Measurements from ENCODE around the gene CALCOCO2.

CALCOCO2 gene

DNA sequence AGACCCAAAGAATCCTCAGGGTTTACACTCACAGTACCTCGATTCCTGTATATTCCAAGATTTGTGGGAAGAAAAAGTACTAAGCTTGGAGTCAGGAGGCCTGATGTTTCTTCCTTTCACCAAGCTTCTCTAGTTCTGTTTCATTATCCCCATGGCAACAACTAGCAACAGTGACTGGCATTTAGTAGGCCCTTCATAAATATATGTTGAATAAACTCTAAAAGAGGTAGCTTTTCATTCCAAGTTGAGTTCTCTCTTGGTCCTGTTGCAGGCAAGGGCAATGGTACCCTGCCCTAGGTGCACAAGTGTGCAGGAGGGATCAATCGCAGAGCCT is 76.8 kb downstream of the CALCOCO2 start:
- no peak overlapping the region for H2AFZ ChIP-seq (ENCODE audit: low read length)
- TF ChIP-seq EZH2 (IDR thresholded peaks at IDR 0.05; ENCODE audit: borderline replicate concordance, low read length) = no peak
- TF ChIP-seq, protein P1, sequence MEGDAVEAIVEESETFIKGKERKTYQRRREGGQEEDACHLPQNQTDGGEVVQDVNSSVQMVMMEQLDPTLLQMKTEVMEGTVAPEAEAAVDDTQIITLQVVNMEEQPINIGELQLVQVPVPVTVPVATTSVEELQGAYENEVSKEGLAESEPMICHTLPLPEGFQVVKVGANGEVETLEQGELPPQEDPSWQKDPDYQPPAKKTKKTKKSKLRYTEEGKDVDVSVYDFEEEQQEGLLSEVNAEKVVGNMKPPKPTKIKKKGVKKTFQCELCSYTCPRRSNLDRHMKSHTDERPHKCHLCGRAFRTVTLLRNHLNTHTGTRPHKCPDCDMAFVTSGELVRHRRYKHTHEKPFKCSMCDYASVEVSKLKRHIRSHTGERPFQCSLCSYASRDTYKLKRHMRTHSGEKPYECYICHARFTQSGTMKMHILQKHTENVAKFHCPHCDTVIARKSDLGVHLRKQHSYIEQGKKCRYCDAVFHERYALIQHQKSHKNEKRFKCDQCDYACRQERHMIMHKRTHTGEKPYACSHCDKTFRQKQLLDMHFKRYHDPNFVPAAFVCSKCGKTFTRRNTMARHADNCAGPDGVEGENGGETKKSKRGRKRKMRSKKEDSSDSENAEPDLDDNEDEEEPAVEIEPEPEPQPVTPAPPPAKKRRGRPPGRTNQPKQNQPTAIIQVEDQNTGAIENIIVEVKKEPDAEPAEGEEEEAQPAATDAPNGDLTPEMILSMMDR (IDR thresholded peaks at IDR 0.05; ENCODE audit: low read length) = no peak

DNA sequence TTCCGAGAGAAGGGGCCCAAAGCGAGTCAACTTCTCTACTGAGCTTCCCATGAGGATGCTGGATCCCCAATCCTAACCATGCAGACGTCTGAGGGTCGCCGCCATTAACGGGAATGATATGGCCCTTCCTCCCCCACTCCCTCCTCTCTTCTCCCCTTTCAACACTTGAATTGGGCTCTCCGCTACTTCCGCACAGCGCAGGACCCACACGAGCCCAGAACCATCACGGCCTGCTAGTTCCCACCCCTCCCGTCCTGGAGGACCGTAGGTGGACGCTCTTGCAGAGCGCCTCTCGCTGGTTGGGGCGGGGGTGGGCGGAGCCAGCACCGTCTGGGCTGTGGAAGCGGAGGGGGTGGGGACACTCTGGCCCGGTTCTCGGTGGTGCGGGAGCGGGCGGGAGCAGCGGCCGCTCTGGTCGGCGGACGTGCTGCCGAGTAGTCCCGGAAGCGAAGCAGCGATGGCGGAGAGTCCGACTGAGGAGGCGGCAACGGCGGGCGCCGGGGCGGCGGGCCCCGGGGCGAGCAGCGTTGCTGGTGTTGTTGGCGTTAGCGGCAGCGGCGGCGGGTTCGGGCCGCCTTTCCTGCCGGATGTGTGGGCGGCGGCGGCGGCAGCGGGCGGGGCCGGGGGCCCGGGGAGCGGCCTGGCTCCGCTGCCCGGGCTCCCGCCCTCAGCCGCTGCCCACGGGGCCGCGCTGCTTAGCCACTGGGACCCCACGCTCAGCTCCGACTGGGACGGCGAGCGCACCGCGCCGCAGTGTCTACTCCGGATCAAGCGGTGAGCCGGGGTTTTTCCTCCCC is 77.4 kb downstream of the CALCOCO2 start, which contains the start of gene UBE2Z:
Gene UBE2Z, plus strand, starts transcription at position 361 of the 797 bp plus-strand sequence. Its CDS starts 97 bp downstream, at position 458.
- peaks cover 29% of the 10 kb centered on the region for H3K79me2 ChIP-seq (ENCODE audit: insufficient read depth, low read length)
- peak within 1 kb of the TSS; percentile 27 for H3K27ac ChIP-seq (ENCODE audit: low read depth, low read length, poor library complexity, severe bottlenecking)
- no peaks in the 10 kb centered on the region for H3K9me2 ChIP-seq (ENCODE audit: low read depth, low read length)
- TF ChIP-seq EZH2 (IDR thresholded peaks at IDR 0.05; ENCODE audit: borderline replicate concordance, low read length) = no peak
- TF ChIP-seq, protein P1 (IDR thresholded peaks at IDR 0.05; ENCODE audit: low read length) = peak; percentile 41
- no peak within 1 kb of the TSS for H2AFZ ChIP-seq (ENCODE audit: low read length)
- peaks cover 27% of the 10 kb centered on the region for H3K4me1 ChIP-seq (ENCODE audit: insufficient read depth, low read length, severe bottlenecking)
- no peaks in the 10 kb centered on the region for H3F3A ChIP-seq (ENCODE audit: insufficient read depth, low read length)
- no peaks in the 10 kb centered on the region for H3K27me3 ChIP-seq (ENCODE audit: insufficient read depth, low read length)
- peak within 1 kb of the TSS; percentile 84 for H3K4me2 ChIP-seq (ENCODE audit: low read length)
- peaks cover 31% of the 10 kb centered on the region for H3K36me3 ChIP-seq (ENCODE audit: insufficient read depth, low read length)
- H3K9me3 ChIP-seq (ENCODE audit: low read length) = no peaks in the 10 kb centered on the region
- H4K20me1 ChIP-seq (ENCODE audit: insufficient read depth, low read length) = 0 out of 2 replicates have a peak, but pooled peaks cover 2% of the 10 kb centered on the region
- H3K9ac ChIP-seq (ENCODE audit: low read length) = peak within 1 kb of the TSS; percentile 71
- H3K4me3 ChIP-seq (ENCODE audit: low read depth, low read length, poor library complexity, severe bottlenecking) = peak within 1 kb of the TSS; percentile 71

More for the DNA sequence above, 76.8 kb downstream of the CALCOCO2 start:
- H3K27me3 ChIP-seq (ENCODE audit: insufficient read depth, low read length) = no peaks in the 10 kb centered on the region
- peaks cover 29% of the 10 kb centered on the region for H3K79me2 ChIP-seq (ENCODE audit: insufficient read depth, low read length)
- H3K36me3 ChIP-seq (ENCODE audit: insufficient read depth, low read length) = peaks cover 26% of the 10 kb centered on the region
- H3K27ac ChIP-seq (ENCODE audit: low read depth, low read length, poor library complexity, severe bottlenecking) = peak overlapping the region; percentile 27
- peaks cover 27% of the 10 kb centered on the region for H3K4me1 ChIP-seq (ENCODE audit: insufficient read depth, low read length, severe bottlenecking)
- H3K9me2 ChIP-seq (ENCODE audit: low read depth, low read length) = no peaks in the 10 kb centered on the region
- peak overlapping the region; percentile 84 for H3K4me2 ChIP-seq (ENCODE audit: low read length)
- peak overlapping the region; percentile 71 for H3K9ac ChIP-seq (ENCODE audit: low read length)
- no peaks in the 10 kb centered on the region for H3K9me3 ChIP-seq (ENCODE audit: low read length)
- H3K4me3 ChIP-seq (ENCODE audit: low read depth, low read length, poor library complexity, severe bottlenecking) = peak overlapping the region; percentile 71
- no peaks in the 10 kb centered on the region for H3F3A ChIP-seq (ENCODE audit: insufficient read depth, low read length)
- 0 out of 2 replicates have a peak, but pooled peaks cover 2% of the 10 kb centered on the region for H4K20me1 ChIP-seq (ENCODE audit: insufficient read depth, low read length)

DNA sequence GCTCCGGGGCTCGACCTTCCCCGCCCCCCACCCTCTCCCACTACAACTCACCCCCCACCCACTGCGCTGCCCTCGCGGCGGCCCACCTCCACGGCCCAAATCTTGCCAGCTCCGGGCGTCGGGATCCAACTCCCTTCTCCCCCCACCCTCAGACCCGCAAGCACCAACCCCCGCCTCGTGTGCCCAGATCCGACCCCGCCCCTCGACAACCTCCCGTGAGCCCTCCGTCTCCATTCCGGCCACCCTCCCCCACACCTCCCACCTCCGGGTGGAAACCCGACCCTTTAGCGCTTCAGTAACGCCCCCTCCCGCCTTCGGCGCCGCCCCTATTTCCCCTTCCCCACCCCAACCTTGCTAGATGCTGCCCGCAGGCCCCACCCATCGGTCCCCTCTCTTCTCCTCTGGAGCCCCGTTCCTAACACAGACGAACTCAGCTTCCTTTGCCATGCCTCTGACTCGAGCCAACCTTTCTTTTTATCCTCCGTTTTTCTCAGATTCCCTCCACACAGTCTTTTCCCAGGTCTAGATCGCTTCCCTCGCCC is 78.1 kb downstream of the CALCOCO2 start:
- Histone ChIP-seq H3K4me3 (ENCODE audit: low read depth, low read length, poor library complexity, severe bottlenecking) (peak overlapping the region; percentile 71), H3K9me3 (ENCODE audit: low read length) (no peaks in the 10 kb centered on the region), H3K4me1 (ENCODE audit: insufficient read depth, low read length, severe bottlenecking) (peaks cover 27% of the 10 kb centered on the region), H3K9ac (ENCODE audit: low read length) (peak overlapping the region; percentile 71), H2AFZ (ENCODE audit: low read length) (no peak overlapping the region), H3K9me2 (ENCODE audit: low read depth, low read length) (no peaks in the 10 kb centered on the region), H3K4me2 (ENCODE audit: low read length) (peak overlapping the region; percentile 84), H3K79me2 (ENCODE audit: insufficient read depth, low read length) (peaks cover 32% of the 10 kb centered on the region), H4K20me1 (ENCODE audit: insufficient read depth, low read length) (0 out of 2 replicates have a peak, but pooled peaks cover 2% of the 10 kb centered on the region), H3K27ac (ENCODE audit: low read depth, low read length, poor library complexity, severe bottlenecking) (no peak overlapping the region), H3K36me3 (ENCODE audit: insufficient read depth, low read length) (peaks cover 36% of the 10 kb centered on the region), H3F3A (ENCODE audit: insufficient read depth, low read length) (no peaks in the 10 kb centered on the region), H3K27me3 (ENCODE audit: insufficient read depth, low read length) (no peaks in the 10 kb centered on the region)
- TF ChIP-seq EZH2 (IDR thresholded peaks at IDR 0.05; ENCODE audit: borderline replicate concordance, low read length) = no peak
- TF ChIP-seq, protein P1 (IDR thresholded peaks at IDR 0.05; ENCODE audit: low read length) = no peak
